K562 (cell line): ENCODE results near the gene CDX1. TPM values are rescaled to one million over a fixed set of nuclear protein-coding genes. Genes with fewer than 3 reads are reported as not detected.
A peak's percentile ranks its signal among the peaks of the same experiment; 100 is the strongest.

ENCODE experiments used
- CBX3 ChIP-seq, 2 experiments: IDR thresholded peaks; 1 replicate in 1 of 2; 2 replicates in 1 of 2; pipeline ENCODE4 v1.6.1; 2012; ENCODE audit warnings: inconsistent platforms in 2 of 2, low read length in 2 of 2, borderline replicate concordance in 1 of 2, control low read depth in 1 of 2
- CREB1 ChIP-seq, 2 experiments: sonication (generic) in 1 of 2; formaldehyde crosslinking in 1 of 2; IDR thresholded peaks; 2 replicates each; pipeline versions ENCODE4 v1.6.1 to v1.8.0; 2012 to 2022; ENCODE audit warnings: inconsistent platforms in 1 of 2, mild to moderate bottlenecking in 1 of 2, missing genetic modification reagents in 1 of 2, moderate library complexity in 1 of 2
- CREM ChIP-seq: IDR thresholded peaks from 2 replicates; pipeline ENCODE4 v1.6.1; 2014; ENCODE audit warnings: antibody characterized with exemption, low read depth
- DIDO1 ChIP-seq: fragments of 450-650 bp; IDR thresholded peaks from 2 replicates; pipeline ENCODE4 v1.6.1; 2016; ENCODE audit warnings: low read depth, missing biosample characterization, missing genetic modification characterization
- DPF2 ChIP-seq: fragments of 450-650 bp; IDR thresholded peaks from 2 replicates; pipeline ENCODE4 v1.6.1; 2016
- ESRRA ChIP-seq: fragments of 450-650 bp; IDR thresholded peaks from 2 replicates; pipeline ENCODE4 v1.6.1; 2014; ENCODE audit warnings: low read depth, mild to moderate bottlenecking, moderate library complexity, borderline replicate concordance
- ETS1 ChIP-seq: conservative IDR thresholded peaks from 2 replicates; pipeline ENCODE4 v1.6.1; 2011; ENCODE audit warnings: low read depth, mild to moderate bottlenecking, low read length; ENCODE audit not compliant: control insufficient read depth
- GTF2E2 ChIP-seq: fragments of 200-800 bp; sonication (Bioruptor generic); IDR thresholded peaks from 2 replicates; pipeline ENCODE4 v1.6.1; 2016; ENCODE audit warnings: missing genetic modification characterization, missing compliant biosample characterization
- KDM5B ChIP-seq: fragments of 200-600 bp; sonication (generic); IDR thresholded peaks from 2 replicates; pipeline ENCODE4 v1.6.1; 2012; ENCODE audit warnings: low read depth, mild to moderate bottlenecking, moderate library complexity, low read length, control low read depth, inconsistent platforms; ENCODE audit not compliant: insufficient replicate concordance
- MEF2D ChIP-seq: conservative IDR thresholded peaks from 2 replicates; pipeline ENCODE4 v1.6.1; 2016; ENCODE audit warnings: low read depth, missing genetic modification characterization, missing compliant biosample characterization
- MXI1 ChIP-seq: IDR thresholded peaks from 2 replicates; pipeline ENCODE4 v1.6.1; 2011; ENCODE audit warnings: low read depth, mild to moderate bottlenecking, improper control_type of control experiment, low read length
- NR1H2 ChIP-seq: sonication (generic); formaldehyde crosslinking; IDR thresholded peaks from 2 replicates; pipeline ENCODE4 v1.4.0; 2020; ENCODE audit warnings: mild to moderate bottlenecking, missing genetic modification reagents
- RCOR1 ChIP-seq, 2 experiments: IDR thresholded peaks; 2 replicates each; pipeline ENCODE4 v1.6.1; 2012; ENCODE audit warnings: low read depth in 2 of 2, low read length in 2 of 2, borderline replicate concordance in 1 of 2, improper control_type of control experiment in 1 of 2
- SREBF2 ChIP-seq: sonication (generic); formaldehyde crosslinking; IDR thresholded peaks from 2 replicates; pipeline ENCODE4 v1.4.0; 2020; ENCODE audit warnings: mild to moderate bottlenecking, missing genetic modification reagents
- SRF ChIP-seq, 2 experiments: fragments of 250-450, 450-650 bp in 1 of 2; sonication (Bioruptor Pico) in 1 of 2; sonication (generic) in 1 of 2; formaldehyde crosslinking; IDR thresholded peaks; 2 replicates each; pipeline versions ENCODE4 v1.5.0 to v1.5.1; 2020 to 2022; ENCODE audit warnings: mild to moderate bottlenecking in 1 of 2, missing genetic modification reagents in 1 of 2
- STAG1 ChIP-seq: sonication (generic); formaldehyde crosslinking; IDR thresholded peaks from 2 replicates; pipeline ENCODE4 v1.5.0; 2020; ENCODE audit warnings: missing genetic modification reagents, borderline replicate concordance
- YY1 ChIP-seq, 3 experiments: IDR thresholded peaks; 2 replicates each; pipeline ENCODE4 v1.6.1; 2011; ENCODE audit warnings: low read length in 2 of 3, mild to moderate bottlenecking in 2 of 3, moderate library complexity in 2 of 3, borderline replicate concordance in 1 of 3, control low read depth in 1 of 3, low read depth in 1 of 3; ENCODE audit not compliant: insufficient read depth in 3 of 3, insufficient replicate concordance in 2 of 3, control insufficient read depth in 1 of 3, insufficient read length in 1 of 3; ENCODE audit errors: extremely low read depth in 1 of 3
- ZFP1 ChIP-seq: fragments of 450-650 bp; formaldehyde crosslinking; IDR thresholded peaks from 2 replicates; pipeline ENCODE4 v1.4.0; 2020; ENCODE audit warnings: mild to moderate bottlenecking, mixed read lengths
- ZNF444 ChIP-seq: fragments of 250-450 bp; sonication (Bioruptor Pico); IDR thresholded peaks from 2 replicates; pipeline ENCODE4 v1.4.0; 2020; ENCODE audit warnings: mild to moderate bottlenecking, moderate library complexity
- polyA plus RNA-seq, 8 experiments: library from polyadenylated mRNA; depleted of rRNA in 4 of 8; stranded (reverse) in 5 of 8; unstranded in 3 of 8; fragments of >200 nt; fragmentation: Nextera tagmentation in 2 of 8; fragmentation: Illumina TruSeq in 1 of 8; extraction: Ambion mirVana in 2 of 8; extraction: Trizol in 1 of 8; gene quantifications; 2 replicates each; pipeline versions ENCODE4 v1.2.1 to v1.2.3, GENCODE V29; 2011 to 2014; ENCODE audit warnings: inconsistent platforms in 1 of 8, missing spikeins in 1 of 8
- total RNA-seq, 7 experiments: library from RNA; depleted of rRNA in 6 of 7; stranded (reverse); fragments of >200 nt in 6 of 7; fragmentation: Illumina TruSeq in 2 of 7; extraction: Trizol in 2 of 7; gene quantifications; 2 replicates each; pipeline versions ENCODE4 v1.2.1 to v1.2.3, GENCODE V29; 2011 to 2021; ENCODE audit warnings: low replicate concordance in 1 of 7
- TF ChIP-seq, protein P1 (sequence below): sonication (generic); formaldehyde crosslinking; IDR thresholded peaks from 2 replicates; pipeline ENCODE4 v1.8.1; 2023; ENCODE audit warnings: mild to moderate bottlenecking, missing genetic modification reagents
- TF ChIP-seq, protein P2 (sequence below): sonication (generic); formaldehyde crosslinking; IDR thresholded peaks from 2 replicates; pipeline ENCODE4 v1.8.1; 2023; ENCODE audit warnings: mild to moderate bottlenecking, missing genetic modification reagents

CDX1 gene
- total and polyA plus RNA-seq, 9 of the 15 experiments (the other 6 are each of a cell fraction or from before 2014, with no cell fraction given) = 0.06 to 0.16 TPM; not detected in 7

- no peak for TF ChIP-seq ETS1
- TF ChIP-seq CREM = peak; percentile 60; the same call in 1 of the 2 replicates
- no peak for TF ChIP-seq ZFP1 (CRISPR knock-in tag)
- no peak for TF ChIP-seq DIDO1 (tag)
- peak; percentile 56 for TF ChIP-seq ESRRA
- peak; percentile 48; the same call in 1 of the 2 replicates for TF ChIP-seq STAG1 (CRISPR knock-in tag)
- no peak for TF ChIP-seq KDM5B
- TF ChIP-seq CBX3 (IDR thresholded peaks at IDR 0.05; ENCODE audit: borderline replicate concordance in 1 of 2, low read length in 2 of 2) = 0 out of 3 replicates have a peak, but pooled peaks of 1 of the 2 experiments have one; percentile 18
- 0 out of 2 replicates have a peak, but pooled peaks have one; percentile 50 for TF ChIP-seq DPF2
- TF ChIP-seq, protein P1, sequence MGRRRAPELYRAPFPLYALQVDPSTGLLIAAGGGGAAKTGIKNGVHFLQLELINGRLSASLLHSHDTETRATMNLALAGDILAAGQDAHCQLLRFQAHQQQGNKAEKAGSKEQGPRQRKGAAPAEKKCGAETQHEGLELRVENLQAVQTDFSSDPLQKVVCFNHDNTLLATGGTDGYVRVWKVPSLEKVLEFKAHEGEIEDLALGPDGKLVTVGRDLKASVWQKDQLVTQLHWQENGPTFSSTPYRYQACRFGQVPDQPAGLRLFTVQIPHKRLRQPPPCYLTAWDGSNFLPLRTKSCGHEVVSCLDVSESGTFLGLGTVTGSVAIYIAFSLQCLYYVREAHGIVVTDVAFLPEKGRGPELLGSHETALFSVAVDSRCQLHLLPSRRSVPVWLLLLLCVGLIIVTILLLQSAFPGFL = no peak
- TF ChIP-seq MXI1 = no peak
- peak in 1 of 2 experiments; percentile 36; a peak in 2 of 4 replicates for TF ChIP-seq RCOR1 (IDR thresholded peaks at IDR 0.05; ENCODE audit: borderline replicate concordance in 1 of 2, low read depth in 2 of 2, low read length in 2 of 2)
- TF ChIP-seq SREBF2 = 0 out of 2 replicates have a peak, but pooled peaks have one; percentile 91
- TF ChIP-seq YY1 (IDR thresholded peaks at IDR 0.05; ENCODE audit: borderline replicate concordance in 1 of 3, control insufficient read depth in 1 of 3, extremely low read depth in 1 of 3, insufficient read depth in 3 of 3, insufficient read length in 1 of 3, insufficient replicate concordance in 2 of 3, low read depth in 1 of 3, low read length in 2 of 3) = peak in 1 of 3 experiments; percentile 21
- TF ChIP-seq ZNF444 (CRISPR knock-in tag) = no peak
- no peak for TF ChIP-seq MEF2D (tag)
- TF ChIP-seq, protein P2, sequence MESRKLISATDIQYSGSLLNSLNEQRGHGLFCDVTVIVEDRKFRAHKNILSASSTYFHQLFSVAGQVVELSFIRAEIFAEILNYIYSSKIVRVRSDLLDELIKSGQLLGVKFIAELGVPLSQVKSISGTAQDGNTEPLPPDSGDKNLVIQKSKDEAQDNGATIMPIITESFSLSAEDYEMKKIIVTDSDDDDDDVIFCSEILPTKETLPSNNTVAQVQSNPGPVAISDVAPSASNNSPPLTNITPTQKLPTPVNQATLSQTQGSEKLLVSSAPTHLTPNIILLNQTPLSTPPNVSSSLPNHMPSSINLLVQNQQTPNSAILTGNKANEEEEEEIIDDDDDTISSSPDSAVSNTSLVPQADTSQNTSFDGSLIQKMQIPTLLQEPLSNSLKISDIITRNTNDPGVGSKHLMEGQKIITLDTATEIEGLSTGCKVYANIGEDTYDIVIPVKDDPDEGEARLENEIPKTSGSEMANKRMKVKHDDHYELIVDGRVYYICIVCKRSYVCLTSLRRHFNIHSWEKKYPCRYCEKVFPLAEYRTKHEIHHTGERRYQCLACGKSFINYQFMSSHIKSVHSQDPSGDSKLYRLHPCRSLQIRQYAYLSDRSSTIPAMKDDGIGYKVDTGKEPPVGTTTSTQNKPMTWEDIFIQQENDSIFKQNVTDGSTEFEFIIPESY (CRISPR knock-in tag) = 0 out of 2 replicates have a peak, but pooled peaks have one; percentile 26
- 0 out of 2 replicates have a peak, but pooled peaks have one; percentile 30 for TF ChIP-seq NR1H2 (CRISPR knock-in tag)
- TF ChIP-seq CREB1 (IDR thresholded peaks at IDR 0.05) = peak; percentile 27; the same call in 1 of the 2 replicates
- 0 out of 2 replicates have a peak, but pooled peaks have one; percentile 21 for TF ChIP-seq CREB1 (CRISPR knock-in tag; IDR thresholded peaks at IDR 0.05)
- peak in 1 of 2 experiments; percentile 39; a peak in 1 of 4 replicates for TF ChIP-seq SRF (CRISPR knock-in tag; IDR thresholded peaks at IDR 0.05)
- TF ChIP-seq GTF2E2 (tag) = no peak
These were observed 5.1 kb upstream of the CDX1 start (continued) for GRCh38 chr5:150161242-150162141.
